D721Med (cell line): ENCODE data around the gene STAC.

Experiments
- DNase-seq: peaks from one replicate; pipeline ENCODE4 v3.0.0; 2011; ENCODE audit warnings: low spot score; ENCODE audit not compliant: insufficient read length
- FAIRE-seq: peaks from 2 replicates; lab custom pipeline; 2011; peaks lifted over from hg19 to GRCh38; lab: Jason Lieb, UNC
- CTCF ChIP-seq: IDR thresholded peaks from 2 replicates; pipeline ENCODE4 v1.5.1; 2012; ENCODE audit warnings: mild to moderate bottlenecking, control low read depth; ENCODE audit not compliant: insufficient read depth; ENCODE audit errors: missing control alignments

Gene STAC

GRCh38 chr3:36486009-36486795 is 105.9 kb downstream of the STAC start:
- no peak for DNase-seq
- no peak for TF ChIP-seq CTCF
- FAIRE-seq = no peak

DNA sequence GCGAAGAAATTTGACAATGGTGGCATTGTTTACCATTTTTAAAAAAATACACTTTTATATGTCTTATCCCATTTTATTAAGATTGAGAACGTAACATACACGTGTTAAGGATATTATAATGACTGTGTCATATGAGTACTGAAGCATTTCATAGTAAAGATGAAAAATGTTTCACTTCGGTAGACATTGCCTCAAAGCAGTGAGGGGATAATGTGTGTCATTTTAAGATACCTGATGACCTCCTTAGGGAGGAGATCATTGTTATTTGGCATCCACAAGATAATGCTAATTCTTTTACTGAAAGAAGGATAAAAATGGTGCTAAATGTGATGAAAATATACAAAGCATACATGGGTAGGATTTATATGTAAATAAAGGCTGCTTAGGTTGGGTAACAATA is 107.3 kb downstream of the STAC start:
- no peak for TF ChIP-seq CTCF
- FAIRE-seq (no peak), DNase-seq (no peak)

DNA sequence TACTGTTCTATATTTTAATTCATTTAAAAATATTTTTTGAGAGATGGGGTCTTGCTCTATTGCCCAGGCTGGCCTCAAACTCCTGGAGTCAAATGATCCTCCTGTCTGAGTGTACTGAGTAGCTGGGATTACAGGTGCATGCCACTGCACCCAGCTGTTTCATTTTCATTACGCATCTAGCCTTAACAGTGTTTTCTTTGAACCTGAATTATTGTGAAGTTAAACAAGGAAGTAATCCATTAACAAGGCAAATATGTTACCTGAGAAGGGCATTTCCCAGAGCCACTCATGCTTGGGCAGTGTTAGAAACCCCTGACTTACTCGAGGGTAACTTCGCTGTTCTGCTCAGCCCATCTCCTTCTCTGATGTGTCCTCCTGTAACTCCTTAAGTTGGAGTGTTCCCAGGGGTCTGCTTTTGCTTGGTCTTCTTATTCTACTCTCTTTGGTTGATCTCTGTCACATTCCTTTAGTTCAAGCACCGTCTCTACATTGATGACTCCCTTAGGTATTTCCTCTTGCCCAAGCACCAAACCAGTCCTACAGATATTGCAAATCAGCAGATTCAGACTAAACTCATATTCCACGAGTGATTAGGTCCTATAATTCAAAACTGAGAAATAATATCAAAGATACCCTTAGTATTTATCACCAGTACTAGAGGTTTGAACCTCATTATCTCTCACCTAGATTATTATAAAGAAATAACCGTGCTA is 107.9 kb downstream of the STAC start:
- no peak for TF ChIP-seq CTCF
- FAIRE-seq = no peak
- no peak for DNase-seq

DNA sequence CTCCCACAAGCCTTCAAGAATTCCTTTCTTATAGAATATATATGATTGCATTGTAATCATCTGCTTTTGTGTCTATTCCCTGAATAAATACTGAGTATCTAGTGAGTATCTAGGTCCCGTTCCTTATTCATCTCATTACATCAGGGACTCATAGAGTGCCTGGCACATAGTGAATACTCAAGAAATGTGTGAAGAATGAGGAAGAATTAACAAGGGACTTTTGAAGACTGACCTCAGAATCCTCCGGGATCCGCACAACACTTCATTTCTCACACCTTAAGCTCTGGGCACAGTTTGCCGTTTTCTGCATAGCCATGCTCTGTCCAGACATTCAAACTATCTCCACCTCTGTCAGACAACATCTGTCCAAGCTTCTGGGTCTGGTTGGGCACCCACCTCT is 108.8 kb downstream of the STAC start:
- TF ChIP-seq CTCF = no peak
- DNase-seq = no peak
- FAIRE-seq = no peak

DNA sequence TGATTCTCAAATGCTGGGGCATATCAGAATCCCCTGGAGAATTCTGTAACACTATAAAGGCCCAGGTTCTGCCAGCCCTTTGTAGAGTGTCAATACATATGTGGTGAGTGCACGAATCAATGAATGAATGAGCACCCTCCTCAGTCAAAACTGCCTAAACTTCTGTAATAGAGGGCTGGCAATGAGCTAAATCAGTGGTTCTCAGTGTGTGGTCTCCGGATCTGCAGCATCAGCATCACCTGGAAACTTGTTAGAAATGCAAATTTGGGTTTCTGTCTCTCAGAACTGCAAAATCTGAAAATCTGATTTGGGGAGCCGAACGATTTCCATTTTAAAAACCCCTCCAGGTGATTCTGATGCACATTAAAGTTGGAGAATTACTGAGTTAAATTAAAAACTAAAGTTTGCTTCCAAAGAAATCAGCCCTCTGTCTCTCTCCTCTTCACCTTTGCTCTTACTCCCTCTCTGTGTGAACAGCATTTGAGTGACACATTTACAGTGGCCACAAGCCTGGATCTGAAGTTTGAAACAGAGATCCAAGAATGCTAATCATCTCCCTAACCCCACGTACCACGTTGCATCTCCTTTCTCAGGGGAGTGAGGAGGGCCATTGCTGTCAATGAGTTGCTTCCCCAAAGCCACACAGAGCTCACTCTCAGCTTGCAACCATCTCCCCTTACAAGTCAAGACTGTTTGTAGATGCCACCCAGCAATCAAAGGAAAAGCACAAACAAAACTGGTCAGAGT is 109.5 kb downstream of the STAC start:
- DNase-seq = no peak
- no peak for TF ChIP-seq CTCF
- FAIRE-seq = no peak

- DNase-seq (no peak), FAIRE-seq (no peak)
- TF ChIP-seq CTCF = no peak
Measured at GRCh38 chr3:36493051-36493450, 112.7 kb downstream of the STAC start.
